ENCODE measurements around the gene CLN6. TPM values are rescaled to one million over a fixed set of nuclear protein-coding genes. Genes with fewer than 3 reads are reported as not detected.
A peak's percentile ranks its signal among the peaks of the same experiment; 100 is the strongest.
"Not testable (repeated sequence)": the region's sequence is repeated elsewhere in the genome, so short reads cannot be mapped to it uniquely, and the experiment has no call there.

CLN6 gene
- total RNA-seq, 2 donors from 2014 or later: 12.7 to 21.1 TPM

DNA sequence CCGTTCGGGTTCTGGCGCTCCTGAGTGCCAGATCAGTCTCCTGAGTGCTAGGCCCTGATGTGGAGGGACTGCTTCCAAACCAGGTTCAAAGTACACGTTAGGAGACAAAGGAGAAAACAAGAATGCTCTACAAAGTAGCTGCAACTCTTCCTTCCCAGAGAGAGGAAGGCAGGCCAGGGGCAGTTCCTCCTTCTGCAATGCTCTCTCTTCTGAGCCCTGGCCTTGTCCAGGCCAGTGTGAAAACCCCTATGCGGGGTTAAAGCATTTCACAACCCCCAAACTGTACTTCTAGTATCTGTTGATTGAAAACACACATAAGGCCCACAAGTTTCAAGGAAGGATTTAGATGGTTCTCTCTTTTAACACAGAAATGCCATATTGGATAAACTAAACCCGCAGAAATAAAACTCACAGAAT lies 14.7 kb downstream of the CLN6 start:
- Histone ChIP-seq H3K9me3 (no peaks in the 10 kb centered on the region), H3K27ac (no peak overlapping the region), H3K27me3 (no peaks in the 10 kb centered on the region), H3K36me3 (replicated peaks in 1 of 2; ENCODE audit: insufficient read depth in 1 of 2, low read depth in 2 of 2) (no peaks in the 10 kb centered on the region), H3K4me1 (peaks cover 8% of the 10 kb centered on the region), H3K4me3 (no peak overlapping the region)
- no peak for ATAC-seq
- intact Hi-C loops (cut with DNase I): no loop called here
- WGBS, 2 donors: 75 to 85% methylated on average over 6 of the region's 6 CpGs
- no peak for TF ChIP-seq POLR2A (IDR thresholded peaks at IDR 0.05)
- no peak for DNase-seq

DNA sequence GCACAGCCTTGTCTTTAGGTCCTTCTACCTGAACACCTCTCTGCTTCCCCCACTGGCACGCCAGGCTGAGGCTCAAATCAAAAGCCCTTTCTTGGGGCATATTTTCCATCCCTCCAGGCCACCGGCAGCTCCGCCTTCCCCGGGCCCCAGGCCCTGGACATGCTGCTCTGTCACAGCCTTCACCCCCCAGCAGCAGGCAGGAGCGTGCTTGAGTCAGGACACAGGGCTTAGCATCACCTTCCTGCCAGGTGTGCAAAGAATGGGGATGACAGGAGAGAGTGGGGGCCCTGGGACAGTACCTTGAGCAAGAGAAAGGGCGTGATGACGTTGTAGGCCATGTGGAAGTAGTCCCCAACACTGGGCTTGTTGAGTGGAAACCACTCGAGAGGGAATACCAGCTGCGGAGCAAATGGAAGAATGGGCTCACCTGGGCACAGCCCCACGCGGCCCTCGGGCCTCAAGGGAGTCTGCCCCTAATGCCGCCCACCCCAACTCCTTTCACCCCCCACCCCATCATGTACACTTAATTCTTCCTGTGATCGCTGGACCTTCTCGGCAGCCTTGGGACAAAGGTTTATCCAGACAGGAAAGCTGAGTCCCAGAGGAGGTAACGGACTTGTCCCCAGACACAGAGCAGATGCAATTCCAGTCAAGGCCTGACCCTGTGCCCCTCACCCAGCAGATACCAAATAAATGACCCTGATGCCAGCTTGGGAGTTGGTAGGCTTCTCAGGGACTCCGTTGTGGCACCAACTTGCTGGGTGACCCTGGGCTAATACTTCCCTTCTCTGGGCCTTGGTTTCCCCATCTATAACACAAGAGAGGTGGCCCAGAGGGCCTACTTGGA lies 15.3 kb downstream of the CLN6 start:
- H3K4me1 ChIP-seq: peaks cover 8% of the 10 kb centered on the region
- H3K9me3 ChIP-seq: no peaks in the 10 kb centered on the region
- no peak overlapping the region for H3K27ac ChIP-seq
- H3K4me3 ChIP-seq: no peak overlapping the region
- no peak for ATAC-seq
- DNase-seq: no peak
- intact Hi-C loops (cut with DNase I): no loop called here
- H3K36me3 ChIP-seq (replicated peaks in 1 of 2; ENCODE audit: insufficient read depth in 1 of 2, low read depth in 2 of 2): no peaks in the 10 kb centered on the region
- H3K27me3 ChIP-seq: no peaks in the 10 kb centered on the region
- WGBS, 2 donors: 93 to 94% methylated on average over 12 to 15 of the region's 17 CpGs
- TF ChIP-seq, protein P1, sequence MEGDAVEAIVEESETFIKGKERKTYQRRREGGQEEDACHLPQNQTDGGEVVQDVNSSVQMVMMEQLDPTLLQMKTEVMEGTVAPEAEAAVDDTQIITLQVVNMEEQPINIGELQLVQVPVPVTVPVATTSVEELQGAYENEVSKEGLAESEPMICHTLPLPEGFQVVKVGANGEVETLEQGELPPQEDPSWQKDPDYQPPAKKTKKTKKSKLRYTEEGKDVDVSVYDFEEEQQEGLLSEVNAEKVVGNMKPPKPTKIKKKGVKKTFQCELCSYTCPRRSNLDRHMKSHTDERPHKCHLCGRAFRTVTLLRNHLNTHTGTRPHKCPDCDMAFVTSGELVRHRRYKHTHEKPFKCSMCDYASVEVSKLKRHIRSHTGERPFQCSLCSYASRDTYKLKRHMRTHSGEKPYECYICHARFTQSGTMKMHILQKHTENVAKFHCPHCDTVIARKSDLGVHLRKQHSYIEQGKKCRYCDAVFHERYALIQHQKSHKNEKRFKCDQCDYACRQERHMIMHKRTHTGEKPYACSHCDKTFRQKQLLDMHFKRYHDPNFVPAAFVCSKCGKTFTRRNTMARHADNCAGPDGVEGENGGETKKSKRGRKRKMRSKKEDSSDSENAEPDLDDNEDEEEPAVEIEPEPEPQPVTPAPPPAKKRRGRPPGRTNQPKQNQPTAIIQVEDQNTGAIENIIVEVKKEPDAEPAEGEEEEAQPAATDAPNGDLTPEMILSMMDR (IDR thresholded peaks at IDR 0.05): no peak
- no peak for TF ChIP-seq POLR2A (IDR thresholded peaks at IDR 0.05)

DNA sequence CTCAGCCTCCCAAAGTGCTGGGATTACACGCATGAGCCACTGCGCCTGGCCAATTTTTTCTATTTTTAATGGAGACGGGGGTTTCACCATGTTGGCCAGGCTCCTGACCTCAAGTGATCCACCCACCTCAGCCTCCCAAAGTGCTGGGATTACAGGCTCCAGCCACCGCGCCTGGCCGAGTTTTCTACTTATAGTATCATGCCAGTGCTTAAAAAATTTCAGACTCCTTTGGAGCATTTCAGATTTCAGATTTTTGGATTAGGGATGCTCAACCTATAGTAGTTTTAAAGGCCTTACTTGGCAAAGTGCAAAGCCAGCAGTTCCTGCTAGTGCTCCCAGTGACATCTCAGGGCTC lies 16.1 kb downstream of the CLN6 start:
- H3K4me1 ChIP-seq; H3K9me3 ChIP-seq; H3K27ac ChIP-seq; DNase-seq; H3K4me3 ChIP-seq; intact Hi-C loops (cut with DNase I); H3K36me3 ChIP-seq (replicated peaks in 1 of 2; ENCODE audit: insufficient read depth in 1 of 2, low read depth in 2 of 2); ATAC-seq; H3K27me3 ChIP-seq: not testable (repeated sequence)
- WGBS, 2 donors: 97 to 100% methylated on average over 6 of the region's 6 CpGs

DNA sequence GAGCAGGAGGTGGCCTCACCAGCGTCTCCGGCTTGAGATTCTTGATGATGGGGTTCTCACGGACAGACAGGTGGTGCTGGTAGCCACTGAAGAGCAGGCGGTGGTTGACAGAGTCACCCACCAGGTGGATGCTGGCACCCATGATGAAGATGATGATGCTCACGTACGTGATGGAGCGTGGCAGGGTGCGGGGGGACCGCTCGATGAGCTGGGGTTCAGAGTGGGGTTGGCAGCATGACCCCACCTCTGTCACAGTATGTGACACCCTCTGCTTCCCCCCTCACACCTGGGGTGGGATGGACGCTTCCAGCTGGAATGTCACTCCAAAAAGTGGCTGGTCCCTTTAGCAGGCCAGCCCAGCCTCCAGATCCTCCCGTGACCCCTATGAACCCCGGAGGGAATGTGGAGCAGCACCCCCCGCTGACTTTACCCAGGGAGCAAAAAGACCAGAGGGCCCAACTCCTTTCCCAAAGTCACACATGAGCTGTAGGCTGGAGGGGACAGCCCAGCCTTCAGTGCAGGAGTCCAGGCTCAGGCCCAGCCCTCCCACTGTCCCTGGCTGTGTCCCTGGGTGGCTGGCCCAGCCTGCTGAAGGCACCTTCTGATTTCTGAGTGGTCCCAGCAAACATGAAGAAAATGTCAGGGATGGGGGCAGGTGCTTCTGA lies 17.7 kb downstream of the CLN6 start:
- H3K27ac ChIP-seq: no peak overlapping the region
- H3K36me3 ChIP-seq (replicated peaks in 1 of 2; ENCODE audit: insufficient read depth in 1 of 2, low read depth in 2 of 2): no peaks in the 10 kb centered on the region
- DNase-seq: peak in 1 of 4 donors; percentile 9
- intact Hi-C loops (cut with DNase I): no loop called here
- 90 to 94% methylated on average over 11 to 12 of the region's 14 CpGs for WGBS, 2 donors
- ATAC-seq: no peak
- TF ChIP-seq POLR2A (IDR thresholded peaks at IDR 0.05): no peak
- TF ChIP-seq, protein P1 (IDR thresholded peaks at IDR 0.05): no peak
- no peaks in the 10 kb centered on the region for H3K9me3 ChIP-seq
- peaks cover 8% of the 10 kb centered on the region for H3K4me1 ChIP-seq
- no peak overlapping the region for H3K4me3 ChIP-seq
- H3K27me3 ChIP-seq: no peaks in the 10 kb centered on the region

DNA sequence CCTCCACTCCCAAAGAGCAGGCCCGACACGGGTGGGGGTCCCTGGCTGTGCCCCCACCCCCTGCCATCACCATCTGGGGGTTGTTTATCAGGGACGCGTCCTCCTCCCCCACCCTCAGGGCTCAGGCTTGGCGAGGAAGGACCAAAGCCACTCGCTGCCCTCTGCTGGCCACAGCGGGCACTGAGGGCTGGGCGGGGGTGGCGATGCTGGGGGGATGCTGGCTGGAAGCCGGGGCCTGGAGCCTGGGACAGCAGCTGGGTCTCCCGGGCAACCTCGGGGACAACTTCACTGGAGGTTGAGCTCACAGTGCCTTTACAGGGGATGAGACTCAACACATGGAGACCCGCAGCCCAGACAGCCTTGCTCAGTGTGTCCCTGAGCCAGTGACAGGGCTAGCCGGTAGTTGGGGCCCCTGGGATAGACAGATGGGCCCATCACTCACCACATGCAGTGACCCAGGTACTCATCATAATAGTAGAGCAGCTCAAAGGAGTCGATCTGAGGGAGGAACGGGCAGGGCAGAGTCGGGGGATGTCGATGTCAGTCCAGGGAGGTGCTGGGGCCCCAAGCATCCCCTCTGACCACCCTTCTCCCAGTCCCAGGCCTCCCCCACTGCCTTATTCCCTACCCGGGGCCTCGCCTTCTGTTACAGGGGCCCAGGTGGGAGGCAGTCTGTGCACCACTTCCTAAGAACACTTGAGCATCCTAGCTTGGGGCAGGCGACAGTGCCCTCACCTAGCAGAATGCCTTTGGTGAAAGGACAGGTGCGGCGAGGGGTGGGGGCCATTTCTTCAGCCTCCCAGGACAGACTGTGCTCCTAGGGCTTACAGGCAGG lies 18.5 kb downstream of the CLN6 start:
- H3K4me3 ChIP-seq: no peak overlapping the region
- peak; percentile 55 to 62 (median 62) for DNase-seq

More for the DNA sequence above, 18.5 kb downstream of the CLN6 start:
- Histone ChIP-seq H3K9me3 (no peaks in the 10 kb centered on the region), H3K36me3 (replicated peaks in 1 of 2; ENCODE audit: insufficient read depth in 1 of 2, low read depth in 2 of 2) (no peaks in the 10 kb centered on the region), H3K27me3 (no peaks in the 10 kb centered on the region), H3K27ac (no peak overlapping the region), H3K4me1 (peaks cover 13% of the 10 kb centered on the region)
- TF ChIP-seq, protein P1 (IDR thresholded peaks at IDR 0.05): peak; percentile 64 to 77 (median 70)
- TF ChIP-seq POLR2A (IDR thresholded peaks at IDR 0.05): no peak
- 42 to 45% methylated on average over 13 to 23 of the region's 23 CpGs for WGBS, 2 donors
- intact Hi-C loops (cut with DNase I): no loop called here
- peak; percentile 66 for ATAC-seq
